ENCODE results near the gene NDUFAF2. TPM values are rescaled to one million over a fixed set of nuclear protein-coding genes. Genes with fewer than 3 reads are reported as not detected.

The NDUFAF2 gene
- total RNA-seq, 4 donors from 2014 or later, result 28.0 to 38.2 (median 31.2) TPM

DNA sequence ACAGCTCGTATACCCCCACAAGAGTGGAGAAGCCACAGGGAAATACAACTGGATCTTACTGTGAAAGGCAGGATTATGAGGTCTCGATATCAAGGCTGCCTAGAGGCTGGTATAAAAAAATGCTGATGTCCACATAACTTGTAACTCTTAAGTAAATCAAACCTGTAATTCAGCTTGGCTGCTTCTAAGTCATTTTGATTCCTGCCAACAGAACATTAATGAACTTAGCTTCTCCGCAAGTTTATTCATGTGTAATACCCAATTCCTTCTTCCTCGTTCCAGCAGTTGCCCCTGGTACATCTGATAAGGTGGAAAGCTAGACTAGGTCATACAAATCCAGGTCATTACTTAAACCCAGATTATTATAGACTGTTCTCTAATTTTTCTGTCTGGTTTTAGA lies 233.7 kb downstream of the NDUFAF2 start:
- no peak for DNase-seq
- WGBS, 2 donors, result 34 to 53% methylated on average over 4 of the region's 4 CpGs

GRCh38 chr5:61180886-61181285 lies 235.9 kb downstream of the NDUFAF2 start:
- DNase-seq, result no peak
- WGBS, 2 donors, result 10 to 20% methylated on average over 2 of the region's 2 CpGs
- intact Hi-C loops (cut with DNase I), result no loop called here
- peak overlapping the region; percentile 1 to 52 (median 27) for H3K4me3 ChIP-seq
- no peaks in the 10 kb centered on the region for H3K27me3 ChIP-seq
- no peaks in the 10 kb centered on the region for H3K9me3 ChIP-seq
- no peak overlapping the region for H3K27ac ChIP-seq
- no peaks in the 10 kb centered on the region for H3K36me3 ChIP-seq
- TF ChIP-seq CTCF (IDR thresholded peaks at IDR 0.05) (no peak), POLR2A (IDR thresholded peaks at IDR 0.05) (no peak)
- H3K4me1 ChIP-seq, result peaks cover 0 to 50% (median 5%) of the 10 kb centered on the region in 3 donors

More for the DNA sequence above, 233.7 kb downstream of the NDUFAF2 start:
- Histone ChIP-seq H3K4me1 (peaks cover 0 to 62% (median 5%) of the 10 kb centered on the region in 3 donors), H3K9me3 (no peaks in the 10 kb centered on the region), H3K36me3 (no peaks in the 10 kb centered on the region), H3K4me3 (no peak overlapping the region), H3K27ac (peak overlapping the region in 3 of 4 donors; percentile 17 to 69 (median 64)), H3K27me3 (no peaks in the 10 kb centered on the region)
- TF ChIP-seq POLR2A (IDR thresholded peaks at IDR 0.05) (no peak), CTCF (IDR thresholded peaks at IDR 0.05) (no peak)
- intact Hi-C loops (cut with DNase I), result no loop called here

GRCh38 chr5:61182449-61182848 lies 237.4 kb downstream of the NDUFAF2 start:
- no peaks in the 10 kb centered on the region for H3K27me3 ChIP-seq
- no peak overlapping the region for H3K27ac ChIP-seq
- no peaks in the 10 kb centered on the region for H3K9me3 ChIP-seq
- DNase-seq, result no peak
- intact Hi-C loops (cut with DNase I), result no loop called here
- TF ChIP-seq CTCF (IDR thresholded peaks at IDR 0.05) (no peak), POLR2A (IDR thresholded peaks at IDR 0.05) (no peak)
- H3K4me3 ChIP-seq, result no peak overlapping the region
- 58 to 65% methylated on average over 2 of the region's 2 CpGs for WGBS, 2 donors
- H3K4me1 ChIP-seq, result peaks cover 0 to 37% (median 5%) of the 10 kb centered on the region in 3 donors
- H3K36me3 ChIP-seq, result no peaks in the 10 kb centered on the region

GRCh38 chr5:61183538-61183937 lies 238.5 kb downstream of the NDUFAF2 start:
- peaks cover 0 to 26% (median 0%) of the 10 kb centered on the region in 3 donors for H3K4me1 ChIP-seq
- intact Hi-C loops (cut with DNase I), result no loop called here
- no peaks in the 10 kb centered on the region for H3K36me3 ChIP-seq
- no peaks in the 10 kb centered on the region for H3K9me3 ChIP-seq
- no peak overlapping the region for H3K4me3 ChIP-seq
- no peaks in the 10 kb centered on the region for H3K27me3 ChIP-seq
- DNase-seq, result no peak
- 93 to 100% methylated on average over 1 of the region's 1 CpG for WGBS, 2 donors
- no peak for TF ChIP-seq CTCF (IDR thresholded peaks at IDR 0.05)
- no peak for TF ChIP-seq POLR2A (IDR thresholded peaks at IDR 0.05)
- no peak overlapping the region for H3K27ac ChIP-seq

- TF ChIP-seq POLR2A (IDR thresholded peaks at IDR 0.05), result no peak
- no peak for TF ChIP-seq CTCF (IDR thresholded peaks at IDR 0.05)
- 92 to 93% methylated on average over 2 of the region's 2 CpGs for WGBS, 2 donors
- intact Hi-C loops (cut with DNase I), result no loop called here
Observed at GRCh38 chr5:61184708-61185107, 239.7 kb downstream of the NDUFAF2 start.

More at GRCh38 chr5:61184708-61185107, 239.7 kb downstream of the NDUFAF2 start:
- no peaks in the 10 kb centered on the region for H3K9me3 ChIP-seq
- no peaks in the 10 kb centered on the region for H3K27me3 ChIP-seq
- no peak for DNase-seq
- peaks cover 0 to 16% (median 0%) of the 10 kb centered on the region in 3 donors for H3K4me1 ChIP-seq
- H3K36me3 ChIP-seq, result no peaks in the 10 kb centered on the region
- H3K27ac ChIP-seq, result no peak overlapping the region
- H3K4me3 ChIP-seq, result no peak overlapping the region

Measured in esophagus squamous epithelium (tissue), 5 donors.